ENCODE results near the gene CHD3. TPM values are rescaled to one million over a fixed set of nuclear protein-coding genes. Genes with fewer than 3 reads are reported as not detected.

CHD3 gene
- polyA plus RNA-seq, 1 donor from 2014 or later = 115 TPM

- Histone ChIP-seq H3K79me2 (replicated peaks; ENCODE audit: insufficient read depth, low read length) (peaks cover 5% of the 10 kb centered on the region), H3K9ac (ENCODE audit: low read length) (no peak overlapping the region), H3K36me3 (ENCODE audit: insufficient read depth, low read length) (no peaks in the 10 kb centered on the region), H4K20me1 (ENCODE audit: insufficient read depth) (no peaks in the 10 kb centered on the region), H3F3A (ENCODE audit: insufficient read depth, low read length, poor library complexity, severe bottlenecking) (no peaks in the 10 kb centered on the region), H2AFZ (ENCODE audit: low read depth, low read length) (no peak overlapping the region), H3K9me3 (ENCODE audit: low read length) (no peaks in the 10 kb centered on the region), H3K27me3 (ENCODE audit: insufficient read depth, low read depth, low read length) (no peaks in the 10 kb centered on the region), H3K27ac (ENCODE audit: low read length) (no peak overlapping the region), H3K4me2 (ENCODE audit: low read length) (no peak overlapping the region), H3K4me3 (ENCODE audit: low read length) (no peak overlapping the region), H3K9me2 (ENCODE audit: insufficient read depth, low read length) (no peaks in the 10 kb centered on the region)
- TF ChIP-seq TAF1 (IDR thresholded peaks at IDR 0.05; ENCODE audit: low read depth) = no peak
- TF ChIP-seq POLR2AphosphoS5 (IDR thresholded peaks at IDR 0.05) = no peak
- TF ChIP-seq EZH2 (IDR thresholded peaks at IDR 0.05; ENCODE audit: borderline replicate concordance, insufficient read depth, low read length, poor library complexity, severe bottlenecking) = no peak
- TF ChIP-seq REST (IDR thresholded peaks at IDR 0.05; ENCODE audit: borderline replicate concordance) = no peak
- no peak for TF ChIP-seq EP300 (conservative IDR thresholded peaks at IDR 0.05; ENCODE audit: poor library complexity, severe bottlenecking)
- TF ChIP-seq CTCF (IDR thresholded peaks at IDR 0.05; ENCODE audit: poor library complexity, severe bottlenecking) = no peak
- no peak for TF ChIP-seq SMC3 (conservative IDR thresholded peaks at IDR 0.05; ENCODE audit: poor library complexity)
- TF ChIP-seq RAD21 (conservative IDR thresholded peaks at IDR 0.05) = no peak
- TF ChIP-seq MXI1 (conservative IDR thresholded peaks at IDR 0.05; ENCODE audit: poor library complexity, severe bottlenecking) = no peak
These were observed 15.5 kb upstream of the CHD3 start for GRCh38 chr17:7873051-7873450.

GRCh38 chr17:7875804-7876370 is 12.7 kb upstream of the CHD3 start:
- no peak overlapping the region for H3K9ac ChIP-seq (ENCODE audit: low read length)
- H3K27me3 ChIP-seq (ENCODE audit: insufficient read depth, low read depth, low read length) = no peaks in the 10 kb centered on the region
- H3F3A ChIP-seq (ENCODE audit: insufficient read depth, low read length, poor library complexity, severe bottlenecking) = no peaks in the 10 kb centered on the region
- H3K4me2 ChIP-seq (ENCODE audit: low read length) = no peak overlapping the region
- no peak for TF ChIP-seq EP300 (conservative IDR thresholded peaks at IDR 0.05; ENCODE audit: poor library complexity, severe bottlenecking)
- no peak for TF ChIP-seq TAF1 (IDR thresholded peaks at IDR 0.05; ENCODE audit: low read depth)
- no peak for TF ChIP-seq EZH2 (IDR thresholded peaks at IDR 0.05; ENCODE audit: borderline replicate concordance, insufficient read depth, low read length, poor library complexity, severe bottlenecking)
- no peak for TF ChIP-seq RAD21 (conservative IDR thresholded peaks at IDR 0.05)
- no peak for TF ChIP-seq POLR2AphosphoS5 (IDR thresholded peaks at IDR 0.05)
- TF ChIP-seq REST (IDR thresholded peaks at IDR 0.05; ENCODE audit: borderline replicate concordance) = no peak
- no peak for TF ChIP-seq MXI1 (conservative IDR thresholded peaks at IDR 0.05; ENCODE audit: poor library complexity, severe bottlenecking)
- no peak for TF ChIP-seq CTCF (IDR thresholded peaks at IDR 0.05; ENCODE audit: poor library complexity, severe bottlenecking)
- TF ChIP-seq SMC3 (conservative IDR thresholded peaks at IDR 0.05; ENCODE audit: poor library complexity) = no peak
- no peak overlapping the region for H3K27ac ChIP-seq (ENCODE audit: low read length)
- no peak overlapping the region for H3K4me3 ChIP-seq (ENCODE audit: low read length)
- H3K79me2 ChIP-seq (replicated peaks; ENCODE audit: insufficient read depth, low read length) = peaks cover 8% of the 10 kb centered on the region
- H3K36me3 ChIP-seq (ENCODE audit: insufficient read depth, low read length) = no peaks in the 10 kb centered on the region
- H4K20me1 ChIP-seq (ENCODE audit: insufficient read depth) = no peaks in the 10 kb centered on the region
- H3K9me2 ChIP-seq (ENCODE audit: insufficient read depth, low read length) = no peaks in the 10 kb centered on the region
- H2AFZ ChIP-seq (ENCODE audit: low read depth, low read length) = no peak overlapping the region
- H3K9me3 ChIP-seq (ENCODE audit: low read length) = no peaks in the 10 kb centered on the region
